AG04450 (cell line): ENCODE results near the gene FOXI3. TPM values are rescaled to one million over a fixed set of nuclear protein-coding genes. Genes with fewer than 3 reads are reported as not detected.

ENCODE experiments used
- polyA plus RNA-seq: library from polyadenylated mRNA; depleted of rRNA; stranded (reverse); fragments of >200 nt; gene quantifications from 2 replicates; pipeline ENCODE4 v1.2.3, GENCODE V29; 2011; rRNA removed
- small RNA-seq: library from RNA; depleted of rRNA; stranded (forward); fragments of <200 nt; gene quantifications from one replicate; pipeline ENCODE3, GENCODE V24; 2012; ENCODE audit warnings: low read depth; ENCODE audit not compliant: insufficient read length

Gene FOXI3
- polyA plus RNA-seq, 1 experiment = not detected

Small RNA genes within 50 kb of the gene (small RNA-seq; reads per million reads assigned to genes)
- gene RNU6-1007P = not detected

Other genes with a start within 250 kb of the FOXI3 start
- 11.2 and 16.3 TPM in 2 replicates for gene EIF2AK3, start 174.8 kb upstream of the FOXI3 start, polyA plus RNA-seq
- gene RPIA, start 239.0 kb upstream of the FOXI3 start, polyA plus RNA-seq = 9.4 and 10.9 TPM in 2 replicates